AG09309 (cell line): Measurements from ENCODE around the gene SGIP1.
A peak's percentile ranks its signal among the peaks of the same experiment; 100 is the strongest.

ENCODE experiments used
- DNase-seq: peaks from one replicate; pipeline ENCODE4 v3.0.0-alpha.2; 2010; ENCODE audit warnings: low read depth
- H3K4me3 ChIP-seq: 2 replicates; pipeline ENCODE4 v1.5.1; 2011; ENCODE audit warnings: mild to moderate bottlenecking, low read depth, low read length, moderate library complexity; ENCODE audit not compliant: control insufficient read depth
- TF ChIP-seq, protein P1 (sequence below): IDR thresholded peaks from 2 replicates; pipeline ENCODE4 v1.5.1; 2011; ENCODE audit warnings: mild to moderate bottlenecking, low read depth, low read length, inconsistent platforms; ENCODE audit not compliant: insufficient read depth, control insufficient read depth; ENCODE audit errors: missing control alignments

SGIP1 gene

DNA sequence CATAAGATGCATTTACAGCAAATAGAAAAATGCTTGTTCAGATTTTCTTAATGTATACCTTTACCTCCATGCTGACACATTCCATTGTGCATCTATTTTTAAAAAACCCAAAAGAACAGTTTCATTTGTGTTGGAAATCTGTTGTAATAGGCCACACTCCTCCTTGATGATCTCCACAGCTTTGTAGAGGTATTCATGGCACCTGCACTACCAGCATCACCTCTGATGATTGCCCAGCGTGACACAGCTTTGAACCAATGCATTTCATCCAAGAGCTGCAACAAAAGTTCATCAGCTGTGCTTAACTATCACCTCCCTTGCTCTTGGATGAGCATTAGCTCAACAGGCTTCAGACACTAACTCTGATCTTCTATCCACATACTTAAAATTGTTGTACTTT lies 226.6 kb downstream of the SGIP1 start:
- TF ChIP-seq, protein P1, sequence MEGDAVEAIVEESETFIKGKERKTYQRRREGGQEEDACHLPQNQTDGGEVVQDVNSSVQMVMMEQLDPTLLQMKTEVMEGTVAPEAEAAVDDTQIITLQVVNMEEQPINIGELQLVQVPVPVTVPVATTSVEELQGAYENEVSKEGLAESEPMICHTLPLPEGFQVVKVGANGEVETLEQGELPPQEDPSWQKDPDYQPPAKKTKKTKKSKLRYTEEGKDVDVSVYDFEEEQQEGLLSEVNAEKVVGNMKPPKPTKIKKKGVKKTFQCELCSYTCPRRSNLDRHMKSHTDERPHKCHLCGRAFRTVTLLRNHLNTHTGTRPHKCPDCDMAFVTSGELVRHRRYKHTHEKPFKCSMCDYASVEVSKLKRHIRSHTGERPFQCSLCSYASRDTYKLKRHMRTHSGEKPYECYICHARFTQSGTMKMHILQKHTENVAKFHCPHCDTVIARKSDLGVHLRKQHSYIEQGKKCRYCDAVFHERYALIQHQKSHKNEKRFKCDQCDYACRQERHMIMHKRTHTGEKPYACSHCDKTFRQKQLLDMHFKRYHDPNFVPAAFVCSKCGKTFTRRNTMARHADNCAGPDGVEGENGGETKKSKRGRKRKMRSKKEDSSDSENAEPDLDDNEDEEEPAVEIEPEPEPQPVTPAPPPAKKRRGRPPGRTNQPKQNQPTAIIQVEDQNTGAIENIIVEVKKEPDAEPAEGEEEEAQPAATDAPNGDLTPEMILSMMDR, result no peak

DNA sequence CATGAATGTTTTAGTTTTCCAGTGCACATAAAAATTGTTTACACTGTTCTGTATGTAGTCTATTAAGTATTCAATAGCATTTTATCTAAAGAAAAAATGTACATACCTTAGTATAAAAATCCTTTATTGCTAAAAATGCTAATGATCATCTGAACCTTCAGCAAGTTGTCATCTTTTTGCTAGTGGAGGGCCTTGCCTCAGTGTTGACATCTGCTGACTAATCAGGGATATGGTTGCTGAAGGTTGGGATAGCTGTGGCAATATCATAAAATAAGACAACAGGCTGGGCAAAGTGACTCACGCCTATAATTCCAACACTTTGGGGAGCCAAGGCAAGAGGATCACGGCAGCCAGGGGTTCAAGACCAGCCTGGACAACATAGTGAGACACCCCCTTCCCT lies 227.3 kb downstream of the SGIP1 start:
- no peak overlapping the region for H3K4me3 ChIP-seq
- TF ChIP-seq, protein P1, result peak; percentile 31
- DNase-seq, result peak; percentile 51

More for the DNA sequence above, 226.6 kb downstream of the SGIP1 start:
- no peak overlapping the region for H3K4me3 ChIP-seq
- no peak for DNase-seq

DNA sequence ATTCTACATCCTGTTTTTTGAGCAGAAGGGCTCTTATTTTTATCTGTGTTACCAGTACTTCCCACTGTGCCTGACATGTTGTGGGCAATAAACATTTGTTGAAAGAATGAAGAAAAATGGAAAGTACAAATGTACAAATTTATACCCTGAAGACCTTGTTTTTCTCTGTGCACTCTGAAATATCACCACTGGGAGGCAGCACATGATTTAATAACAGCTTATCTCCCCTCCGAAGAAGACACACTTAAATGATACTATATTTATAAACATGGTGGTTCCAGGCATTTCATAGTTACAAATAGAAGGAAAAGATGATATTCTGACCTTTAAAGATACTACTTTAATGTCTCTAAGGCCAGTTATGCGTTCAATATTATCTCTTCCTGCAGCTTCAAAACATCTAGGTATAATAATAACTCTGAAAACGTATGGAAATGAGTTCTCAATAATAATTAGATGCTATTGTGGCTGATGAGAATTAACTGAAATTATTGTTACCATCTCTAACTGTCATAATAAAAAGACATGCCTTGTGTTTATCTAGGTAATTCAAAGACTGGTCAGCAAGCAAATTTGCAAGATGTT lies 231.1 kb downstream of the SGIP1 start:
- peak; percentile 34 for DNase-seq
- TF ChIP-seq, protein P1, result peak; percentile 61
- H3K4me3 ChIP-seq, result no peak overlapping the region

DNA sequence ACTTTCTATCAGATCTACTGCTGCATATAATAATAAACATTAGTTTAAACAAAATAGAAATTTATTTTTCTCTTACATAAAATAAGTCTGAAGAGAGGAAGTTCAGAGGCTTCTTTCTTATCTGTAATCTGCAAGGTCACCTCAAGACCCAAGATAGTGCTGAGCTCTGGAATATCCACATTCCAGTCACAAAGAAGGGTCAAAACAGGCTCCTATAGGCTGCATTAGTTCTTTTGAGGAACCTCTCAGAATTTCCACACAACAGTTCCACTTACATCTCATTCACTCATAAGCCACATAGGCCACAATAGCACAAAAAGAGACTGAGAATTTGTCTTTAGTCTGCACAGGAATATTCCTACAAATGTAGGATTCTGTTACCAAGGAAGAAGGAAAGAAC lies 233.7 kb downstream of the SGIP1 start:
- no peak overlapping the region for H3K4me3 ChIP-seq
- DNase-seq, result no peak
- TF ChIP-seq, protein P1, result no peak

DNA sequence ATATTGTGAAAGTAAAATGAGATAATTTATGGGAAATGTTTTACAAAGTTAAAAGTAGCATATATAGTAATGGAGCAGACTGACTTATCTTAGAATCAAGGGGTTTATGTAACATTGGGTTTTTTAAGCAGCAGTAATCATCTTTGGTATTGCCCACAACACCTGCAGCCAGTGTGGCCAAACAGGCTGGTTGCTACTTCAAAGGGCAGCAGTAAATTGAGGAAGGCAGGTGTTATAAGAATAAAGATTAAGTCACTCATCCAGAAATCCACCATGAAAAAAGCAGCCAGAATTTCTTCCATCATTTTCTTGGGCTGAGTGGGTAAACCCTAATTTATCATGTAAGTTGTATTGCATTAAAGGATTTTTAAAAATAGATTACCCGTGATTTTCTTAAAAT lies 235.0 kb downstream of the SGIP1 start:
- H3K4me3 ChIP-seq, result no peak overlapping the region
- TF ChIP-seq, protein P1, result no peak
- DNase-seq, result no peak

DNA sequence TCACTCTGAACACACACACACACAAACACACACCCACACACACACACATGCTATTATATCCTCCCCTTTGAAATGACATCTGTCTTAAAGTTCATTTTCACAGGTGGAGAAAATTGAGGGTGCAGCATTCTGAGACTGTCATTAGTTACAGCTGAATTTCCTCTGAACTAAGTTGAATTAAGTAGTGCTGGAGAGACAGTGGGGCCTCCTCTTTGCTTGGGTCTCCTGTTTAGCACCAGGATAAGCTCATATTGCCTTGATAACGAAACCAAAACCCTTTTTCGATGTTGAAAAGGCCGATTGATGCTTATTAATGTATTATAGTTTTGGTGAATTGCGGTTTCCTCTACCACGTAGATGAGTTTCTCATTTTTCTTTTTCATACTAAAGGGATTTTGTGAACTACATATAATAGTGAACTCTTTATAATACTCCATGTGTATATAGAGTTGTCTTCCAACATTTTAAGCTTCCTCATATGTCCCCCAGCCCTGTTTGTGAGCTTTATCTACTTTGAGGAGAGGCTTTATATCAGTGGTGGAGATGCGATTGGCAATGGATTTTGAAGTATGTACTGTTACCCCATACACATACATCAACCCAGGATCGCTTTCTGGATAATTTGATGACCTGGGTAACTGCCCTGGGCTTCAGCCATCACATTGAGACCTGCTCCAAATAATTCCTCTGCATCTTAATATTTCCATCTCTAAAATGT lies 235.7 kb downstream of the SGIP1 start:
- no peak for DNase-seq
- no peak overlapping the region for H3K4me3 ChIP-seq
- TF ChIP-seq, protein P1, result no peak
